ENCODE data around the gene DPPA5. TPM values are rescaled to one million over a fixed set of nuclear protein-coding genes. Genes with fewer than 3 reads are reported as not detected.
"Not testable (repeated sequence)": the region's sequence is repeated elsewhere in the genome, so short reads cannot be mapped to it uniquely, and the experiment has no call there.

Gene DPPA5
- total RNA-seq, 1 donor from 2014 or later: not detected

GRCh38 chr6:73308712-73309534 lies 45.2 kb downstream of the DPPA5 start:
- TF ChIP-seq, protein P1, sequence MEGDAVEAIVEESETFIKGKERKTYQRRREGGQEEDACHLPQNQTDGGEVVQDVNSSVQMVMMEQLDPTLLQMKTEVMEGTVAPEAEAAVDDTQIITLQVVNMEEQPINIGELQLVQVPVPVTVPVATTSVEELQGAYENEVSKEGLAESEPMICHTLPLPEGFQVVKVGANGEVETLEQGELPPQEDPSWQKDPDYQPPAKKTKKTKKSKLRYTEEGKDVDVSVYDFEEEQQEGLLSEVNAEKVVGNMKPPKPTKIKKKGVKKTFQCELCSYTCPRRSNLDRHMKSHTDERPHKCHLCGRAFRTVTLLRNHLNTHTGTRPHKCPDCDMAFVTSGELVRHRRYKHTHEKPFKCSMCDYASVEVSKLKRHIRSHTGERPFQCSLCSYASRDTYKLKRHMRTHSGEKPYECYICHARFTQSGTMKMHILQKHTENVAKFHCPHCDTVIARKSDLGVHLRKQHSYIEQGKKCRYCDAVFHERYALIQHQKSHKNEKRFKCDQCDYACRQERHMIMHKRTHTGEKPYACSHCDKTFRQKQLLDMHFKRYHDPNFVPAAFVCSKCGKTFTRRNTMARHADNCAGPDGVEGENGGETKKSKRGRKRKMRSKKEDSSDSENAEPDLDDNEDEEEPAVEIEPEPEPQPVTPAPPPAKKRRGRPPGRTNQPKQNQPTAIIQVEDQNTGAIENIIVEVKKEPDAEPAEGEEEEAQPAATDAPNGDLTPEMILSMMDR (IDR thresholded peaks at IDR 0.05): no peak
- DNase-seq (ENCODE audit: low spot score in 2 of 2): no peak
- no peaks in the 10 kb centered on the region for H3K9me3 ChIP-seq
- H3K36me3 ChIP-seq: no peaks in the 10 kb centered on the region
- peak overlapping the region; percentile 59 to 76 for H3K4me3 ChIP-seq
- peaks cover 0 to 3% of the 10 kb centered on the region in 2 donors for H3K4me1 ChIP-seq
- intact Hi-C loops (cut with DNase I): no loop called here
- no peaks in the 10 kb centered on the region for H3K27me3 ChIP-seq
- H3K27ac ChIP-seq: peak overlapping the region; percentile 56 to 67

- H3K4me1 ChIP-seq; H3K9me3 ChIP-seq; intact Hi-C loops (cut with DNase I); H3K4me3 ChIP-seq; H3K27me3 ChIP-seq; H3K27ac ChIP-seq; DNase-seq (ENCODE audit: low spot score in 2 of 2); H3K36me3 ChIP-seq: not testable (repeated sequence)
Measured at GRCh38 chr6:73303773-73304172, 50.3 kb downstream of the DPPA5 start.

Other genes starting within 250 kb of the DPPA5 start
- gene KHDC1L, start 128.8 kb downstream of the DPPA5 start, total RNA-seq: not detected
- gene KHDC1, start 91.1 kb downstream of the DPPA5 start, total RNA-seq: 1.9 TPM
- not detected for gene KHDC3L, start 8.4 kb upstream of the DPPA5 start, total RNA-seq
- gene OOEP, start 15.6 kb upstream of the DPPA5 start, total RNA-seq: not detected
- not detected for gene DDX43, start 40.6 kb upstream of the DPPA5 start, total RNA-seq
- 15.9 TPM for gene CGAS, start 98.0 kb upstream of the DPPA5 start, total RNA-seq
- gene MTO1, start 107.5 kb upstream of the DPPA5 start, total RNA-seq: 12.5 TPM
- 4,361 TPM for gene EEF1A1, start 166.8 kb upstream of the DPPA5 start, total RNA-seq